Psoas muscle (tissue), 8 donors: Measurements from ENCODE around the gene LDHD. TPM values are rescaled to one million over a fixed set of nuclear protein-coding genes. Genes with fewer than 3 reads are reported as not detected.

Source experiments
- ATAC-seq, 4 donors: fragments of 200-7000 bp; cut with Tn5 transposase; one replicate each; pipeline ENCODE4 v1.9.1; 2020; ENCODE audit warnings: moderate library complexity in 3 of 4, mild to moderate bottlenecking in 2 of 4
- DNase-seq, 2 donors: peaks; one replicate each; pipeline ENCODE4 v3.0.0-alpha.2; 2020
- H3K27ac ChIP-seq: fragments of 200-600 bp; one replicate; pipeline ENCODE4 v1.8.0; 2022
- H3K27me3 ChIP-seq, 3 donors: fragments of 200-600 bp in 1 of 3; one replicate each; pipeline versions ENCODE4 v1.6.1 to v1.8.0; 2013 to 2022; ENCODE audit warnings: low read length in 2 of 3, mild to moderate bottlenecking in 2 of 3, moderate library complexity in 1 of 3; ENCODE audit not compliant: insufficient read depth in 3 of 3
- H3K36me3 ChIP-seq, 2 donors: fragments of 200-600 bp in 1 of 2; one replicate each; pipeline versions ENCODE4 v1.6.1 to v1.8.0; 2013 to 2022; ENCODE audit warnings: low read depth in 1 of 2, mild to moderate bottlenecking in 1 of 2, moderate library complexity in 1 of 2; ENCODE audit not compliant: insufficient read depth in 1 of 2
- H3K4me1 ChIP-seq: fragments of 200-600 bp; one replicate; pipeline ENCODE4 v1.8.0; 2022
- H3K4me3 ChIP-seq: fragments of 200-600 bp; one replicate; pipeline ENCODE4 v1.8.0; 2022; ENCODE audit warnings: mild to moderate bottlenecking
- H3K9me3 ChIP-seq: fragments of 200-600 bp; one replicate; pipeline ENCODE4 v1.8.0; 2022
- WGBS, 3 donors: extraction: QIAGEN DNeasy Blood & Tissue Kit; methylation state at CpG; one replicate each; pipeline versions ENCODE4 v1.1.6 to v1.1.7; 2013; 5-methylcytosine and 5-hydroxymethylcytosine counted together
- intact Hi-C, 2 donors: fragments of 100-400 bp; cut with DNase I; formaldehyde crosslinking; loops; one replicate each; pipeline versions ENCODE4 v1.11.0 to v1.14.2; 2022
- polyA plus RNA-seq, 3 donors: library from polyadenylated mRNA; stranded (reverse); fragments of 200-250 nt; gene quantifications; one replicate each; pipeline ENCODE4 v1.2.3, GENCODE V29; 2013
- total RNA-seq, 4 donors: library from RNA; stranded (reverse); fragmentation: NEBNext Ultra II Directional in 2 of 4; extraction: Animal tissue kit (Norgen Biotek cat#: 25700) in 2 of 4; gene quantifications; one replicate each; pipeline versions ENCODE4 v1.2.1 to v1.2.4, GENCODE V29; 2021 to 2023
- TF ChIP-seq, protein P1 (sequence below): fragments of 200-600 bp; IDR thresholded peaks from one replicate; pipeline ENCODE4 v1.8.0; 2022; ENCODE audit warnings: antibody characterized with exemption
- donor health status: healthy with polysubstance abuse.
- donor health status: DM: no; HTN: no; CAD: no; lungs with moderate emphysema.
- donor health status: Bipolar disorder and iron deficiency.
- donor health status: healthy.
- donor health status: DM: yes; HTN: yes; CAD: no.
- donor health status: DM: no; HTN: no; CAD: no.
- donor health status: DM: no; HTN: no; CAD: no.
- donor health status: DM: yes; HTN: yes; CAD: no.

LDHD gene
- total and polyA plus RNA-seq, 7 donors = 20.5 to 66.6 (median 35.7) TPM

DNA sequence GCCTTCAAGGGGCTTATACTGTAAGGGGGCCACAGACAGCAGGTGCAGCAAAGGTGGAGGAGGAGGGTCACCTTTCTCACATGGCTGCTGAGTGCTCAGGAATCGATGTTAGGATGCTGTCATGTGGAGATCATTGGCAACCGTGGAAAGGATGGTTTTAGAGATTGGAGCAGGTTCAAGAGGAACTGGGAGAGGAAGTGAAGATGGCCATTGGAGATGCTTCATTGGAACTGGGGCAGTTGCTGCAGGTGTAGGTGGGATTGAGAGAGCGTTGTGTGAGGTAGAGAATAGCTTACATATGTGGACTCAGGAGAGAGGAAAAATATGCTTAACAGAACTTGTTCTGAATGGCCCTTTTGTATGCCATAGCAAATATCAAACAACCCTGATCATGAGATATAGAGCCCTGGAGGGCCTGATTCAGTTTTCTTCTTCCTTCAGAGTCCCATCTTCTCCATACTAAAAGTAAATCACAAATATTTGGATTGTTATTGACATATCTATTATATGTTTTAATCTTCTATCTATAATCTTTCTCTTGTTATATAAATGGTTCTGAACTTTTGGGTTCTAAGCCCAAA, 40.8 kb downstream of the LDHD start:
- TF ChIP-seq, protein P1, sequence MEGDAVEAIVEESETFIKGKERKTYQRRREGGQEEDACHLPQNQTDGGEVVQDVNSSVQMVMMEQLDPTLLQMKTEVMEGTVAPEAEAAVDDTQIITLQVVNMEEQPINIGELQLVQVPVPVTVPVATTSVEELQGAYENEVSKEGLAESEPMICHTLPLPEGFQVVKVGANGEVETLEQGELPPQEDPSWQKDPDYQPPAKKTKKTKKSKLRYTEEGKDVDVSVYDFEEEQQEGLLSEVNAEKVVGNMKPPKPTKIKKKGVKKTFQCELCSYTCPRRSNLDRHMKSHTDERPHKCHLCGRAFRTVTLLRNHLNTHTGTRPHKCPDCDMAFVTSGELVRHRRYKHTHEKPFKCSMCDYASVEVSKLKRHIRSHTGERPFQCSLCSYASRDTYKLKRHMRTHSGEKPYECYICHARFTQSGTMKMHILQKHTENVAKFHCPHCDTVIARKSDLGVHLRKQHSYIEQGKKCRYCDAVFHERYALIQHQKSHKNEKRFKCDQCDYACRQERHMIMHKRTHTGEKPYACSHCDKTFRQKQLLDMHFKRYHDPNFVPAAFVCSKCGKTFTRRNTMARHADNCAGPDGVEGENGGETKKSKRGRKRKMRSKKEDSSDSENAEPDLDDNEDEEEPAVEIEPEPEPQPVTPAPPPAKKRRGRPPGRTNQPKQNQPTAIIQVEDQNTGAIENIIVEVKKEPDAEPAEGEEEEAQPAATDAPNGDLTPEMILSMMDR = no peak
- no peaks in the 10 kb centered on the region for H3K36me3 ChIP-seq
- no peaks in the 10 kb centered on the region for H3K9me3 ChIP-seq
- peak overlapping the region; percentile 14 for H3K27ac ChIP-seq
- no peak overlapping the region for H3K4me3 ChIP-seq
- WGBS, 3 donors = 50 to 68% (median 53%) methylated on average over 3 of the region's 3 CpGs
- ATAC-seq (no peak), DNase-seq (no peak)
- intact Hi-C loops = no loop called here
- peaks cover 41% of the 10 kb centered on the region for H3K4me1 ChIP-seq
- H3K27me3 ChIP-seq = no peaks in the 10 kb centered on the region

DNA sequence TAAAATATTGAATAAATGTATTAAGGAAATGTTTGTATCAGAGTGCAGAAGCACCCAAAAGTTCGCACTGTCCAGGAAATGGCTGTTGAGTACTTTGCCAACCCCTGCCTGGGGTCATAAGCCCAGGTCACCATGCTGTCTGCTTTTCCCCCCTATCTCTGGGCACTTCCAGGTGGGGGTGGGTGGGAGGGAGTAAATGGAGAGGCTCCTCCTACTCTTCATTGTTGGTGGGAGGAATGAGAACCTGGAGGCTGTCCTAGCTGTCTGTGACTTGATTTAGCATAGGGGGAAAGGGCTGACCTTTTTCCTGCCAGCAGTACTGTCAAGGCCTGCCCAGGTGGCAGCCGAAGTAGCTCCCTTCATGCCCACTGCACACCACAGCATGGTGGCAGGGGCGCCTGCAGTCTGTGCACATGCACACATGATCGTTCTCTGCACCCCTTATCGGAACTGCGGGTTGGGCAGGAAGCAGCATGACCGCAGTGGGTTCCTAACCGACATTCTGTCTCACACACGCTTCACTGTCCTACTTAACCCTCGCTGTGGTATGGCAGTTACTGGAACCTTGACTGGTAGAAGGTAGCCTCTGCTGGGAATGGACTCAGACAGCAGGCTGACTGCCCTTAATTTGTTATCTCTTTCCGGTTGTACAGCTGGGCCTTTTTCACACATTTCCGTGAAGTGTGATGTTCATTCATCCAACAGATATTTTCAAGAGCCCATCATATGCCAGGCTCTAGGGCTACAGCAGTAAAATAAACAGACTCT, 41.5 kb downstream of the LDHD start:
- TF ChIP-seq, protein P1 = no peak
- H3K9me3 ChIP-seq = no peaks in the 10 kb centered on the region
- intact Hi-C loops = no loop called here
- no peaks in the 10 kb centered on the region for H3K36me3 ChIP-seq
- no peaks in the 10 kb centered on the region for H3K27me3 ChIP-seq
- H3K27ac ChIP-seq = peak overlapping the region; percentile 14
- DNase-seq = peak in 1 of 2 donors; percentile 59
- H3K4me1 ChIP-seq = peaks cover 42% of the 10 kb centered on the region
- H3K4me3 ChIP-seq = no peak overlapping the region
- WGBS, 3 donors = 62 to 73% (median 62%) methylated on average over 12 of the region's 12 CpGs
- peak; percentile 26 to 51 (median 39) for ATAC-seq

DNA sequence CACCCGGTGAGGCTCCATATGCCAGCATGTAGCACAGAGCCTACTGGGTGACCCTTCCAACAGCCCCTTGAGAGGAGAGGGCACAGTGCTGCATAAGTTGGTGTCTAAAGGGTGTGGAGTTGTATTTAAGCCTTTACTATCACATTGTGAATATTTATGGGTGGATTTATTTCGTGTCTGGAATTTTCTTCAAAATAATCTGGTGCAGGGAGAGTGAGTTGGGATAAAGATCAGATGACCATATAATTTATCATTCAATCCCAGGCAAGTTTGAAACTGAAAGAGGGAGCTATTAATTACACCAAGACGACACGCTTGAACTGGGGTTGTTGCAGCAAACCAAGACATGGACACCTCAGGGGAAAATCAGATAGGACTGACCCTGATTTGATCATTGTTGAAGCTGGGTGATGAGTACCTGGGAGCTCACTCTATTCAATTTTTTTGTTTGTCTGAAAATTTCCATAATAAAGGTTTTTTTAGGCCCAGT, 42.2 kb downstream of the LDHD start:
- Histone ChIP-seq H3K4me3 (no peak overlapping the region), H3K4me1 (peaks cover 43% of the 10 kb centered on the region), H3K27me3 (no peaks in the 10 kb centered on the region), H3K36me3 (no peaks in the 10 kb centered on the region), H3K27ac (peak overlapping the region; percentile 14), H3K9me3 (no peaks in the 10 kb centered on the region)
- WGBS, 3 donors = 34 to 53% (median 45%) methylated on average over 4 of the region's 4 CpGs
- intact Hi-C loops = no loop called here
- peak in 1 of 4 donors; percentile 18 for ATAC-seq
- TF ChIP-seq, protein P1 = no peak
- DNase-seq = no peak

DNA sequence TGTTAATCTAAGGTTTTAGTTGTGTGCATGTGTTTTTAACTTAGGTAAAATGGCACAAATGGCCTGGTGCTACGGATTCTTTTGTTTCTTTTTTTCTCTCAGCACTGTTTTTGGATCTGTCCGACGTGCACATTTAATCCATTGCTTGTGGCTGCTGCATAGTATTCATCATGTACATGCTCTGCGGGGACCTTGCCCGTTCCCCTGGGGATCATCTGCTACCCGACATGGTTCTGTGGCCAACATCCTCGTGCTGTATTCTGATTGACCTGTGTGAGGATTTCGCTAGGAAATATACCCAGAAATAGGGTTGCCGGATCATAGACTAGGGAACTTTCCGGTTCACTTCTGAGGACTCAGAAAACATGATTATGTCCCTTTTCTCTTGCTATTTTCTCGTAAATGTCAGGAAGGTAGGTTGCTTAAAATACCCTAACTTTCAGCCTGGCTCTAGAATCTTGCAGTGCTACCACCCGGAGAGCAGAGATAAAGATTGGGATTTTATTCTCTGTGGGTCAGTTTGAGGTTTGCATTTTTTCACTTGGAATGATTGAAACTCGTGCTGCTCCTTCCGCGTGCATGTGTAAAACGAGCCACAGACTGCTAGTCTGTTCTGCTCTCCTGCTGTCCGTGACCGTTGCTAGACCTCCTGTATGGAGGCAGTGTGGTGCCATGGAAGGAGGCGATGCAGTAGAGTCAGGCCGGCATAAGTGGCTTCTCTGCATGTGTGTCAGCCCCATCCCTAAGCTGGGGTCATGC, 42.9 kb downstream of the LDHD start:
- DNase-seq (no peak), ATAC-seq (peak in 3 of 4 donors; percentile 18 to 31 (median 29))
- TF ChIP-seq, protein P1 = no peak
- Histone ChIP-seq H3K4me1 (peaks cover 37% of the 10 kb centered on the region), H3K36me3 (no peaks in the 10 kb centered on the region), H3K27ac (peak overlapping the region; percentile 14), H3K27me3 (no peaks in the 10 kb centered on the region), H3K9me3 (no peaks in the 10 kb centered on the region), H3K4me3 (no peak overlapping the region)
- 42 to 73% (median 45%) methylated on average over 20 of the region's 20 CpGs for WGBS, 3 donors
- intact Hi-C loops = no loop called here
